Measurements from ENCODE around the gene CFAP20.

DNA sequence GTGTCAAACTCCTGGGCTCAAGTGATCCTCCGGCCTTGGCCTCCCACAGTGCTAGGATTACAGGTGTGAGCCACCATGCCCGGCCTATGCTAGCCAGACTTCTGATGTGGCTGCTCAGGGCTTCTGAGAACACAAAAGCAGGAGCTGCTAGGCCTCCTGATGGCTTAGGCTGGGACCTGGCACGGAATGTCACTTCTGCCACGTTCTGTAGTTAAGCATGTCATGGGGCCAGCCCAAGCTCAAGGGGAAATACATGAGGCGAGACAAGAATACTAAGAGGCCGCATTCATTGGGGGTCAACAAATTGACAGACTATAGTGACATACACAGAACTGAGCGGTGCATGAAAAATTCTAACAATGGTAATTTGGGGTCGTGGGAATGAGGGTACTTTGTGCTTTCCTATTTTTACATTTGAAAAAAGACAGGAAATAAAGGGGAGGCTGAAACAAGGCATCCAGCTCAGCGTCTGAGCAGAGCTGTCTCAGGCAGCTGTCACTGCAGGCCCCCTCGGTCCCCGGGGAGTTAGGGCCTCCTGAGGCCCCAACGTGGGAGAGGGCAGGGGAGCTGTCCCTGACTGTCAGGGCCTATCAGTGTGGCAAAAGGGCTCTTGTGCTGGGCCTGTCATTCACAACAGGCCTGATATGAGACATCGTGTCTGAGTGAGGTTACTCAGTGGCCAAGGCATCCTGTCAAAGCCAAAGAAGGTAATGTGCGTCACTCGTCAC, 26.4 kb downstream of the CFAP20 start:
- no peak for TF ChIP-seq POLR2A (IDR thresholded peaks at IDR 0.05)
- TF ChIP-seq, protein P1, sequence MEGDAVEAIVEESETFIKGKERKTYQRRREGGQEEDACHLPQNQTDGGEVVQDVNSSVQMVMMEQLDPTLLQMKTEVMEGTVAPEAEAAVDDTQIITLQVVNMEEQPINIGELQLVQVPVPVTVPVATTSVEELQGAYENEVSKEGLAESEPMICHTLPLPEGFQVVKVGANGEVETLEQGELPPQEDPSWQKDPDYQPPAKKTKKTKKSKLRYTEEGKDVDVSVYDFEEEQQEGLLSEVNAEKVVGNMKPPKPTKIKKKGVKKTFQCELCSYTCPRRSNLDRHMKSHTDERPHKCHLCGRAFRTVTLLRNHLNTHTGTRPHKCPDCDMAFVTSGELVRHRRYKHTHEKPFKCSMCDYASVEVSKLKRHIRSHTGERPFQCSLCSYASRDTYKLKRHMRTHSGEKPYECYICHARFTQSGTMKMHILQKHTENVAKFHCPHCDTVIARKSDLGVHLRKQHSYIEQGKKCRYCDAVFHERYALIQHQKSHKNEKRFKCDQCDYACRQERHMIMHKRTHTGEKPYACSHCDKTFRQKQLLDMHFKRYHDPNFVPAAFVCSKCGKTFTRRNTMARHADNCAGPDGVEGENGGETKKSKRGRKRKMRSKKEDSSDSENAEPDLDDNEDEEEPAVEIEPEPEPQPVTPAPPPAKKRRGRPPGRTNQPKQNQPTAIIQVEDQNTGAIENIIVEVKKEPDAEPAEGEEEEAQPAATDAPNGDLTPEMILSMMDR (IDR thresholded peaks at IDR 0.05) = no peak
